Measurements from ENCODE around the gene CELF4. TPM values are rescaled to one million over a fixed set of nuclear protein-coding genes. Genes with fewer than 3 reads are reported as not detected.

The CELF4 gene
- total and polyA plus RNA-seq, 2 of the 4 experiments (the other 2 are of a cell fraction): not detected

DNA sequence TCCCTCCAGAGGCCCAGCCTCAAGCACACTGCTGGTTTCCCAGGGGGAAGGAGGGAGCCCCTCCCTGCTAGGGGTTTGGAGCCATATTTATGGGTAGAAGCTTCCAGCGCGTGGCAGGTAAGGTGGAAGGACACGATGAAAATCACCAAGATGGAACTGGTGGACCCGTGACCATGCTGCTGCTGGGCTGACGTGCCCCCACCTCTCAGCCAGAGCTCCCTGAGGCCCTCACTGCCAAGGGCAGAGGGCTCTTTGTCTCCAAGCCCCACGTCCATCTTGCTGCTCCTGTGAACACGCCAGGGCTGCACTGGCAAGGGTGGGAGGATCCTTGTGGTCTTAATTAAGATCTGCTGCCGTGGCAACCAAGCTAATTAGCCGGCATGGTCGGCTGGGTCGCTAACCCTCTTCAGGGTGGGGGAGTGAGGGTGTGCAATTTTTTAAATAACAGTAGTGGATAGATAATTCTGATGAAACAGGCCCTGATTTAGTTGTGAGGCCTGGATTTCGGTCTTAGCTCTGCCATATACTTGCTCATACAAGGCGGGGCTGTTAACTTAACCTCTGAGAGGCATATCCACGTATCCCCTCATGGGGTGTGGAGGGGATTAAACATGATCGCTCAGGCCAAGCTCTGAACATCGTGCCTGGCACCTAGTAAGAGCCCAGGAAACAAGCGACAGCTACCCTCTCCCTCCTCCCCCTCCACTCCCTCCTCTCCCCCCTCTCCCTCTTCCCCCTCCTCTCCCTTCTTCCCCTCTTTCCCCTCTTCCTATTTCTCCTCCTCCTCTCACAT lies 232.8 kb downstream of the CELF4 start:
- Histone ChIP-seq H4K91ac (ENCODE audit: insufficient read depth, low read depth, low read length) (no peak overlapping the region), H3K23ac (ENCODE audit: low read depth, low read length) (no peak overlapping the region), H2AFZ (replicated peaks; ENCODE audit: low read length, poor library complexity) (no peak overlapping the region), H3K9me1 (ENCODE audit: insufficient read depth, low read length) (peaks cover 4% of the 10 kb centered on the region; the same call in 1 of the 2 replicates), H3K4me2 (ENCODE audit: low read depth, low read length) (no peak overlapping the region), H3K18ac (ENCODE audit: low read depth, low read length) (no peak overlapping the region), H2BK15ac (ENCODE audit: low read depth, low read length) (no peak overlapping the region), H3K9me3 (ENCODE audit: control insufficient read depth, insufficient read depth, low read length) (no peaks in the 10 kb centered on the region), H4K5ac (ENCODE audit: low read depth, low read length) (no peak overlapping the region), H2AK5ac (ENCODE audit: low read depth, low read length) (no peak overlapping the region), H3K79me1 (ENCODE audit: low read depth in 1 of 2, low read length in 2 of 2) (no peaks in the 10 kb centered on the region), H2BK20ac (ENCODE audit: low read depth, low read length) (no peak overlapping the region), H3K4ac (ENCODE audit: low read depth, low read length) (no peak overlapping the region), H3K56ac (ENCODE audit: extremely low read depth, insufficient read depth, low read length) (no peak overlapping the region), H3K4me3 (ENCODE audit: insufficient read depth, low read depth, low read length) (no peak overlapping the region), H3K9ac (ENCODE audit: low read depth, low read length) (no peak overlapping the region), H3K36me3 (ENCODE audit: control insufficient read depth, insufficient read depth, low read length) (no peaks in the 10 kb centered on the region), H3K14ac (replicated peaks; ENCODE audit: low read depth, low read length) (no peak overlapping the region), H2BK5ac (ENCODE audit: low read depth, low read length, poor library complexity, severe bottlenecking) (no peak overlapping the region), H4K20me1 (ENCODE audit: insufficient read depth, low read length) (no peaks in the 10 kb centered on the region), H2BK120ac (ENCODE audit: low read depth, low read length) (no peak overlapping the region), H2AK9ac (replicated peaks; ENCODE audit: low read depth, low read length, poor library complexity) (no peak overlapping the region), H3K27me3 (ENCODE audit: control insufficient read depth, insufficient read depth, low read length) (peaks cover 11% of the 10 kb centered on the region; the same call in 1 of the 2 replicates), H3K27ac (ENCODE audit: insufficient read depth, low read length) (no peak overlapping the region), H3K4me1 (ENCODE audit: control insufficient read depth, insufficient read depth, low read length) (peaks cover 2% of the 10 kb centered on the region; the same call in 1 of the 2 replicates), H4K8ac (ENCODE audit: low read depth in 2 of 2, low read length in 2 of 2) (no peak overlapping the region)
- no peak for TF ChIP-seq RAD21 (IDR thresholded peaks at IDR 0.05; ENCODE audit: low read length)
- TF ChIP-seq, protein P1, sequence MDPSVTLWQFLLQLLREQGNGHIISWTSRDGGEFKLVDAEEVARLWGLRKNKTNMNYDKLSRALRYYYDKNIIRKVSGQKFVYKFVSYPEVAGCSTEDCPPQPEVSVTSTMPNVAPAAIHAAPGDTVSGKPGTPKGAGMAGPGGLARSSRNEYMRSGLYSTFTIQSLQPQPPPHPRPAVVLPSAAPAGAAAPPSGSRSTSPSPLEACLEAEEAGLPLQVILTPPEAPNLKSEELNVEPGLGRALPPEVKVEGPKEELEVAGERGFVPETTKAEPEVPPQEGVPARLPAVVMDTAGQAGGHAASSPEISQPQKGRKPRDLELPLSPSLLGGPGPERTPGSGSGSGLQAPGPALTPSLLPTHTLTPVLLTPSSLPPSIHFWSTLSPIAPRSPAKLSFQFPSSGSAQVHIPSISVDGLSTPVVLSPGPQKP (IDR thresholded peaks at IDR 0.05; ENCODE audit: borderline replicate concordance, low read depth, low read length): no peak
- no peak for TF ChIP-seq SMC3 (IDR thresholded peaks at IDR 0.05; ENCODE audit: low read depth, low read length)
- TF ChIP-seq MAFK (IDR thresholded peaks at IDR 0.05; ENCODE audit: low read depth, low read length): no peak
- TF ChIP-seq CHD1 (IDR thresholded peaks at IDR 0.05; ENCODE audit: low read depth, low read length): no peak
- TF ChIP-seq, protein P2, sequence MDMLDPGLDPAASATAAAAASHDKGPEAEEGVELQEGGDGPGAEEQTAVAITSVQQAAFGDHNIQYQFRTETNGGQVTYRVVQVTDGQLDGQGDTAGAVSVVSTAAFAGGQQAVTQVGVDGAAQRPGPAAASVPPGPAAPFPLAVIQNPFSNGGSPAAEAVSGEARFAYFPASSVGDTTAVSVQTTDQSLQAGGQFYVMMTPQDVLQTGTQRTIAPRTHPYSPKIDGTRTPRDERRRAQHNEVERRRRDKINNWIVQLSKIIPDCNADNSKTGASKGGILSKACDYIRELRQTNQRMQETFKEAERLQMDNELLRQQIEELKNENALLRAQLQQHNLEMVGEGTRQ (IDR thresholded peaks at IDR 0.05; ENCODE audit: low read depth, low read length): no peak
- TF ChIP-seq, protein P3, sequence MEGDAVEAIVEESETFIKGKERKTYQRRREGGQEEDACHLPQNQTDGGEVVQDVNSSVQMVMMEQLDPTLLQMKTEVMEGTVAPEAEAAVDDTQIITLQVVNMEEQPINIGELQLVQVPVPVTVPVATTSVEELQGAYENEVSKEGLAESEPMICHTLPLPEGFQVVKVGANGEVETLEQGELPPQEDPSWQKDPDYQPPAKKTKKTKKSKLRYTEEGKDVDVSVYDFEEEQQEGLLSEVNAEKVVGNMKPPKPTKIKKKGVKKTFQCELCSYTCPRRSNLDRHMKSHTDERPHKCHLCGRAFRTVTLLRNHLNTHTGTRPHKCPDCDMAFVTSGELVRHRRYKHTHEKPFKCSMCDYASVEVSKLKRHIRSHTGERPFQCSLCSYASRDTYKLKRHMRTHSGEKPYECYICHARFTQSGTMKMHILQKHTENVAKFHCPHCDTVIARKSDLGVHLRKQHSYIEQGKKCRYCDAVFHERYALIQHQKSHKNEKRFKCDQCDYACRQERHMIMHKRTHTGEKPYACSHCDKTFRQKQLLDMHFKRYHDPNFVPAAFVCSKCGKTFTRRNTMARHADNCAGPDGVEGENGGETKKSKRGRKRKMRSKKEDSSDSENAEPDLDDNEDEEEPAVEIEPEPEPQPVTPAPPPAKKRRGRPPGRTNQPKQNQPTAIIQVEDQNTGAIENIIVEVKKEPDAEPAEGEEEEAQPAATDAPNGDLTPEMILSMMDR (conservative IDR thresholded peaks at IDR 0.05; ENCODE audit: low read depth, low read length): no peak
- no peak for TF ChIP-seq RCOR1 (IDR thresholded peaks at IDR 0.05; ENCODE audit: insufficient replicate concordance, low read length)
- TF ChIP-seq POLR2A (IDR thresholded peaks at IDR 0.05; ENCODE audit: low read depth, low read length): no peak
- TF ChIP-seq MAZ (IDR thresholded peaks at IDR 0.05; ENCODE audit: borderline replicate concordance, low read depth, low read length): no peak
- no peak for TF ChIP-seq BHLHE40 (IDR thresholded peaks at IDR 0.05; ENCODE audit: low read depth, low read length)
- ATAC-seq (ENCODE audit: low read depth) (no peak), DNase-seq (no peak)
- intact Hi-C loops (cut with micrococcal nuclease) (no loop called here), dilution Hi-C loops (cut with HindIII; ENCODE audit: low sequenced_read_pairs, unreplicated experiment) (no loop called here), in situ Hi-C loops (cut with MboI; ENCODE audit: low sequenced_read_pairs) (no loop called here)
- BruUV-seq (replicated peaks): no TSS peak
- CTCF ChIA-PET: no interaction called here
- 75% methylated on average over 8 of the region's 17 CpGs; no CpG with 5 or more reads in 1 of the 2 experiments for WGBS, 2 experiments (ENCODE audit: extremely low coverage in 2 of 2, insufficient read length in 1 of 2)
- POLR2A ChIA-PET (ENCODE audit: unreplicated experiment): interaction anchor here (0.7 kb wide), 1 partner anchor 76 kb away, joined by 3 read pairs; no protein-coding TSS in a partner anchor
